ENCODE data around the gene TMIE.

- TF ChIP-seq CTCF (IDR thresholded peaks at IDR 0.05) (no peak), POLR2A (IDR thresholded peaks at IDR 0.05) (no peak)
Observed at GRCh38 chr3:46725621-46726314, 24.6 kb downstream of the TMIE start.

Data from suprapubic skin (tissue), 3 donors.